HUES48 (cell line): ENCODE data around the gene HOOK2.
A peak's percentile ranks its signal among the peaks of the same experiment; 100 is the strongest.

Experiments
- H3K27ac ChIP-seq: one replicate; pipeline ENCODE4 v1.7.0; 2013; ENCODE audit warnings: low read depth, low read length, inconsistent platforms
- H3K27me3 ChIP-seq: 2 replicates; pipeline ENCODE4 v1.6.1; 2013; ENCODE audit warnings: mild to moderate bottlenecking, low read length; ENCODE audit not compliant: control insufficient read depth, insufficient read depth
- H3K36me3 ChIP-seq: 2 replicates; pipeline ENCODE4 v1.6.1; 2013; ENCODE audit warnings: low read length; ENCODE audit not compliant: control insufficient read depth, insufficient read depth
- H3K4me1 ChIP-seq: 2 replicates; pipeline ENCODE4 v1.6.1; 2013; ENCODE audit warnings: mild to moderate bottlenecking, low read length; ENCODE audit not compliant: control insufficient read depth, insufficient read depth
- H3K4me3 ChIP-seq: 2 replicates; pipeline ENCODE4 v1.5.1; 2013; ENCODE audit warnings: mild to moderate bottlenecking, low read depth, low read length
- H3K9ac ChIP-seq: 2 replicates; pipeline ENCODE4 v1.6.1; 2013; ENCODE audit warnings: mild to moderate bottlenecking, low read depth, low read length, moderate library complexity
- H3K9me3 ChIP-seq: 2 replicates; pipeline ENCODE4 v1.6.1; 2013; ENCODE audit warnings: low read length; ENCODE audit not compliant: control insufficient read depth, insufficient read depth

HOOK2 gene

GRCh38 chr19:12778017-12778904 lies 2.9 kb upstream of the HOOK2 start:
- Histone ChIP-seq H3K9ac (no peak overlapping the region), H3K27ac (peak overlapping the region; percentile 71), H3K4me1 (peaks cover 22% of the 10 kb centered on the region)

GRCh38 chr19:12777217-12778016 lies 2.1 kb upstream of the HOOK2 start:
- Histone ChIP-seq H3K4me3 (peak overlapping the region; percentile 65), H3K36me3 (peaks cover 5% of the 10 kb centered on the region; the same call in 1 of the 2 replicates), H3K27ac (no peak overlapping the region), H3K27me3 (no peaks in the 10 kb centered on the region), H3K4me1 (peaks cover 22% of the 10 kb centered on the region), H3K9ac (no peak overlapping the region), H3K9me3 (no peaks in the 10 kb centered on the region)

More at GRCh38 chr19:12778017-12778904, 2.9 kb upstream of the HOOK2 start:
- Histone ChIP-seq H3K4me3 (peak overlapping the region; percentile 65), H3K36me3 (peaks cover 5% of the 10 kb centered on the region; the same call in 1 of the 2 replicates), H3K27me3 (no peaks in the 10 kb centered on the region), H3K9me3 (no peaks in the 10 kb centered on the region)

- no peak overlapping the region for H3K4me3 ChIP-seq
- no peaks in the 10 kb centered on the region for H3K27me3 ChIP-seq
- peaks cover 17% of the 10 kb centered on the region; the same call in 1 of the 2 replicates for H3K36me3 ChIP-seq
- H3K4me1 ChIP-seq = peaks cover 19% of the 10 kb centered on the region
- H3K9ac ChIP-seq = no peak overlapping the region
- no peak overlapping the region for H3K27ac ChIP-seq
- H3K9me3 ChIP-seq = no peaks in the 10 kb centered on the region
These were observed 1.8 kb downstream of the HOOK2 start for GRCh38 chr19:12773571-12773970.

GRCh38 chr19:12772323-12772722 lies 3.0 kb downstream of the HOOK2 start:
- Histone ChIP-seq H3K36me3 (peaks cover 28% of the 10 kb centered on the region), H3K4me1 (peaks cover 13% of the 10 kb centered on the region; the same call in 1 of the 2 replicates), H3K9me3 (no peaks in the 10 kb centered on the region), H3K9ac (no peak overlapping the region), H3K27ac (no peak overlapping the region), H3K27me3 (no peaks in the 10 kb centered on the region), H3K4me3 (no peak overlapping the region)

GRCh38 chr19:12770922-12771321 lies 4.4 kb downstream of the HOOK2 start:
- Histone ChIP-seq H3K9ac (no peak overlapping the region), H3K36me3 (peaks cover 33% of the 10 kb centered on the region), H3K27me3 (no peaks in the 10 kb centered on the region), H3K9me3 (no peaks in the 10 kb centered on the region), H3K4me3 (no peak overlapping the region), H3K27ac (no peak overlapping the region), H3K4me1 (peaks cover 12% of the 10 kb centered on the region; the same call in 1 of the 2 replicates)

- Histone ChIP-seq H3K4me3 (peak overlapping the region; percentile 23; the same call in 1 of the 2 replicates), H3K9me3 (no peaks in the 10 kb centered on the region), H3K9ac (no peak overlapping the region), H3K36me3 (peaks cover 42% of the 10 kb centered on the region), H3K27ac (no peak overlapping the region), H3K27me3 (no peaks in the 10 kb centered on the region), H3K4me1 (peaks cover 10% of the 10 kb centered on the region; the same call in 1 of the 2 replicates)
These were observed 5.7 kb downstream of the HOOK2 start for GRCh38 chr19:12769689-12770088.

- Histone ChIP-seq H3K27me3 (no peaks in the 10 kb centered on the region), H3K4me3 (no peak overlapping the region), H3K9ac (no peak overlapping the region), H3K9me3 (no peaks in the 10 kb centered on the region), H3K4me1 (0 out of 2 replicates have a peak, but pooled peaks cover 6% of the 10 kb centered on the region), H3K36me3 (peaks cover 55% of the 10 kb centered on the region), H3K27ac (no peak overlapping the region)
These were observed 7.7 kb downstream of the HOOK2 start for GRCh38 chr19:12767666-12768065.

- peaks cover 55% of the 10 kb centered on the region for H3K36me3 ChIP-seq
- H3K27ac ChIP-seq = no peak overlapping the region
- H3K4me3 ChIP-seq = no peak overlapping the region
- H3K9me3 ChIP-seq = no peaks in the 10 kb centered on the region
- H3K4me1 ChIP-seq = 0 out of 2 replicates have a peak, but pooled peaks cover 6% of the 10 kb centered on the region
- no peak overlapping the region for H3K9ac ChIP-seq
- no peaks in the 10 kb centered on the region for H3K27me3 ChIP-seq
These were observed 8.2 kb downstream of the HOOK2 start for GRCh38 chr19:12767150-12767549.

GRCh38 chr19:12766051-12766521 lies 9.3 kb downstream of the HOOK2 start:
- Histone ChIP-seq H3K27ac (peak overlapping the region; percentile 12), H3K9me3 (no peaks in the 10 kb centered on the region), H3K4me3 (peak overlapping the region; percentile 55), H3K36me3 (peaks cover 52% of the 10 kb centered on the region), H3K4me1 (0 out of 2 replicates have a peak, but pooled peaks cover 6% of the 10 kb centered on the region), H3K27me3 (no peaks in the 10 kb centered on the region), H3K9ac (no peak overlapping the region)

- Histone ChIP-seq H3K4me1 (0 out of 2 replicates have a peak, but pooled peaks cover 2% of the 10 kb centered on the region), H3K9me3 (no peaks in the 10 kb centered on the region), H3K9ac (no peak overlapping the region), H3K4me3 (no peak overlapping the region), H3K27ac (no peak overlapping the region), H3K27me3 (no peaks in the 10 kb centered on the region), H3K36me3 (peaks cover 45% of the 10 kb centered on the region)
These were observed 10.7 kb downstream of the HOOK2 start for GRCh38 chr19:12764698-12765097.
